HepG2 (cell line): ENCODE results near the gene TUBG2. TPM values are rescaled to one million over a fixed set of nuclear protein-coding genes. Genes with fewer than 3 reads are reported as not detected.

ENCODE experiments used
- ARNT2 ChIP-seq: sonication (generic); formaldehyde crosslinking; IDR thresholded peaks from 2 replicates; pipeline ENCODE4 v1.8.0; 2022; ENCODE audit warnings: mild to moderate bottlenecking, low read depth, missing genetic modification reagents, moderate library complexity
- CC2D1A ChIP-seq: sonication (generic); formaldehyde crosslinking; IDR thresholded peaks from 2 replicates; pipeline ENCODE4 v1.8.1; 2023; ENCODE audit warnings: mild to moderate bottlenecking, missing genetic modification reagents
- FOXJ3 ChIP-seq: sonication (generic); formaldehyde crosslinking; IDR thresholded peaks from 2 replicates; pipeline ENCODE4 v1.4.0; 2020; ENCODE audit warnings: missing genetic modification reagents, mild to moderate bottlenecking, borderline replicate concordance
- GATAD2A ChIP-seq: IDR thresholded peaks from 2 replicates; pipeline ENCODE4 v1.6.1; 2016
- KLF12 ChIP-seq: sonication (generic); formaldehyde crosslinking; IDR thresholded peaks from 2 replicates; pipeline ENCODE4 v1.4.0; 2020; ENCODE audit warnings: missing genetic modification reagents, borderline replicate concordance
- MED13 ChIP-seq: sonication (generic); formaldehyde crosslinking; IDR thresholded peaks from 2 replicates; pipeline ENCODE4 v1.5.0; 2020; ENCODE audit warnings: missing genetic modification reagents
- MLX ChIP-seq: IDR thresholded peaks from 2 replicates; pipeline ENCODE4 v1.6.1; 2016
- NCOA5 ChIP-seq: sonication (generic); formaldehyde crosslinking; IDR thresholded peaks from 2 replicates; pipeline ENCODE4 v1.4.0; 2020; ENCODE audit warnings: missing genetic modification reagents
- REPIN1 ChIP-seq: sonication (generic); formaldehyde crosslinking; IDR thresholded peaks from 2 replicates; pipeline ENCODE4 v1.8.0; 2022; ENCODE audit warnings: missing genetic modification reagents, low read depth, mild to moderate bottlenecking, borderline replicate concordance
- YY1 ChIP-seq: IDR thresholded peaks from 2 replicates; pipeline ENCODE4 v1.6.1; 2011; ENCODE audit warnings: low read length, low read depth, moderate library complexity, mild to moderate bottlenecking; ENCODE audit not compliant: insufficient read depth, insufficient replicate concordance
- ZIK1 ChIP-seq: sonication (generic); formaldehyde crosslinking; IDR thresholded peaks from 2 replicates; pipeline ENCODE4 v1.5.0; 2020; ENCODE audit warnings: mild to moderate bottlenecking, low read depth, missing genetic modification reagents, borderline replicate concordance
- ZNF136 ChIP-seq: sonication (generic); formaldehyde crosslinking; IDR thresholded peaks from 2 replicates; pipeline ENCODE4 v1.8.1; 2022; ENCODE audit warnings: low read depth, mild to moderate bottlenecking, moderate library complexity, missing genetic modification reagents
- ZNF235 ChIP-seq: sonication (generic); formaldehyde crosslinking; IDR thresholded peaks from 2 replicates; pipeline ENCODE4 v1.8.1; 2023; ENCODE audit warnings: mild to moderate bottlenecking, missing genetic modification reagents, borderline replicate concordance
- ZNF264 ChIP-seq: sonication (generic); formaldehyde crosslinking; IDR thresholded peaks from 2 replicates; pipeline ENCODE4 v1.4.0; 2020; ENCODE audit warnings: missing genetic modification reagents
- ZNF33B ChIP-seq: sonication (generic); formaldehyde crosslinking; IDR thresholded peaks from 2 replicates; pipeline ENCODE4 v1.5.1; 2020; ENCODE audit warnings: mild to moderate bottlenecking, missing genetic modification reagents
- ZNF362 ChIP-seq: sonication (generic); formaldehyde crosslinking; IDR thresholded peaks from 2 replicates; pipeline ENCODE4 v1.4.0; 2020; ENCODE audit warnings: missing genetic modification reagents, mild to moderate bottlenecking, borderline replicate concordance
- ZNF589 ChIP-seq: sonication (generic); formaldehyde crosslinking; conservative IDR thresholded peaks from 2 replicates; pipeline ENCODE4 v1.8.0; 2022; ENCODE audit warnings: mild to moderate bottlenecking, moderate library complexity, missing genetic modification reagents
- ZNF605 ChIP-seq: sonication (generic); formaldehyde crosslinking; IDR thresholded peaks from 2 replicates; pipeline ENCODE4 v1.8.0; 2022; ENCODE audit warnings: mild to moderate bottlenecking, missing genetic modification reagents
- ZNF609 ChIP-seq: sonication (generic); formaldehyde crosslinking; IDR thresholded peaks from 2 replicates; pipeline ENCODE4 v1.4.0; 2020; ENCODE audit warnings: mild to moderate bottlenecking, missing genetic modification reagents, borderline replicate concordance
- ZNF709 ChIP-seq: sonication (generic); formaldehyde crosslinking; IDR thresholded peaks from 2 replicates; pipeline ENCODE4 v1.5.0; 2020; ENCODE audit warnings: mild to moderate bottlenecking, missing genetic modification reagents
- ZNF746 ChIP-seq: sonication (generic); formaldehyde crosslinking; IDR thresholded peaks from 2 replicates; pipeline ENCODE4 v1.8.0; 2022; ENCODE audit warnings: mild to moderate bottlenecking, missing genetic modification reagents
- ZNF816 ChIP-seq: sonication (generic); formaldehyde crosslinking; IDR thresholded peaks from 2 replicates; pipeline ENCODE4 v1.8.0; 2022; ENCODE audit warnings: missing genetic modification reagents, mild to moderate bottlenecking, borderline replicate concordance
- ZZZ3 ChIP-seq: sonication (generic); formaldehyde crosslinking; IDR thresholded peaks from 2 replicates; pipeline ENCODE4 v1.4.0; 2020; ENCODE audit warnings: missing genetic modification reagents, mild to moderate bottlenecking, borderline replicate concordance
- polyA plus RNA-seq, 8 experiments: library from polyadenylated mRNA; depleted of rRNA in 3 of 8; stranded (reverse) in 7 of 8; unstranded in 1 of 8; fragments of >200 nt; fragmentation: Illumina TruSeq in 4 of 8; extraction: Trizol in 4 of 8; gene quantifications; 2 replicates each; pipeline versions ENCODE4 v1.2.1 to v1.2.3, GENCODE V29; 2011 to 2016; ENCODE audit warnings: low read depth in 4 of 8, missing spikeins in 1 of 8, mixed read lengths in 1 of 8; ENCODE audit not compliant: insufficient read depth in 1 of 8
- total RNA-seq, 5 experiments: library from RNA; depleted of rRNA; stranded (reverse); fragments of >200 nt; fragmentation: Illumina TruSeq; extraction: Trizol; gene quantifications; 2 replicates each; pipeline ENCODE4 v1.2.3, GENCODE V29; 2016; ENCODE audit warnings: low read depth in 1 of 5

The TUBG2 gene
- total and polyA plus RNA-seq, 2 of the 13 experiments (the other 11 are each of a cell fraction or from before 2014, with no cell fraction given) = 16.0 to 42.3 TPM

GRCh38 chr17:42659079-42659931 lies at the start of gene TUBG2 (continued):
- TF ChIP-seq YY1 (peak; percentile 88), ZNF589 (no peak), KLF12 (no peak), ZNF609 (no peak), ZNF816 (no peak), ZNF235 (CRISPR knock-in tag) (no peak; the same call in 1 of the 2 replicates), ZNF362 (no peak), ZNF136 (CRISPR knock-in tag) (no peak; the same call in 1 of the 2 replicates), ZNF264 (CRISPR knock-in tag) (no peak; the same call in 1 of the 2 replicates), ZZZ3 (CRISPR knock-in tag) (no peak), ZNF33B (CRISPR knock-in tag) (0 out of 2 replicates have a peak, but pooled peaks have one; percentile 49), ZIK1 (peak; percentile 81), ZNF605 (CRISPR knock-in tag) (peak; percentile 67), NCOA5 (CRISPR knock-in tag) (no peak), MLX (CRISPR knock-in tag) (peak; percentile 53; the same call in 1 of the 2 replicates), ARNT2 (CRISPR knock-in tag) (peak; percentile 49; the same call in 1 of the 2 replicates), ZNF709 (CRISPR knock-in tag) (peak; percentile 83; the same call in 1 of the 2 replicates), REPIN1 (CRISPR knock-in tag) (no peak), FOXJ3 (no peak), ZNF746 (peak; percentile 75), MED13 (CRISPR knock-in tag) (0 out of 2 replicates have a peak, but pooled peaks have one; percentile 10), CC2D1A (CRISPR knock-in tag) (no peak), GATAD2A (CRISPR knock-in tag) (peak; percentile 34; the same call in 1 of the 2 replicates)
